Neural cell (in vitro differentiated cells): Measurements from ENCODE around the gene GMPR. TPM values are rescaled to one million over a fixed set of nuclear protein-coding genes. Genes with fewer than 3 reads are reported as not detected.

ENCODE experiments used
- H2AFZ ChIP-seq: fragments of 200-600, 300-800 bp; sonication (generic), shearing (Covaris generic); 2 replicates; pipeline ENCODE4 v1.6.0; 2014; ENCODE audit warnings: low read depth, mild to moderate bottlenecking, antibody characterized with exemption, low read length, moderate library complexity
- H3F3A ChIP-seq: fragments of 200-600 bp; shearing (Covaris generic); 2 replicates; pipeline ENCODE4 v1.6.1; 2016; ENCODE audit warnings: mild to moderate bottlenecking, moderate library complexity, mixed read lengths, antibody characterized with exemption, low read length; ENCODE audit not compliant: insufficient read depth, poor library complexity, severe bottlenecking
- H3K27ac ChIP-seq: fragments of 200-600, 300-800 bp; sonication (generic), shearing (Covaris generic); 2 replicates; pipeline ENCODE4 v1.5.1; 2014; ENCODE audit warnings: mild to moderate bottlenecking, low read length, moderate library complexity
- H3K27me3 ChIP-seq: fragments of 300-800, 200-600 bp; sonication (generic), shearing (Covaris generic); 2 replicates; pipeline ENCODE4 v1.6.0; 2014; ENCODE audit warnings: mild to moderate bottlenecking, low read depth, low read length, moderate library complexity; ENCODE audit not compliant: insufficient read depth
- H3K36me3 ChIP-seq: fragments of 300-800, 200-600 bp; sonication (generic), shearing (Covaris generic); 2 replicates; pipeline ENCODE4 v1.5.1; 2014; ENCODE audit warnings: mild to moderate bottlenecking, antibody characterized with exemption, low read length, moderate library complexity; ENCODE audit not compliant: insufficient read depth
- H3K4me2 ChIP-seq: fragments of 300-800, 200-600 bp; sonication (generic), shearing (Covaris generic); 2 replicates; pipeline ENCODE4 v1.6.0; 2014; ENCODE audit warnings: mild to moderate bottlenecking, low read length
- H3K4me3 ChIP-seq: fragments of 300-800, 200-600 bp; sonication (generic), shearing (Covaris generic); 2 replicates; pipeline ENCODE4 v1.5.1; 2014; ENCODE audit warnings: mild to moderate bottlenecking, low read length, moderate library complexity
- H3K79me2 ChIP-seq: fragments of 200-600 bp; shearing (Covaris generic); replicated peaks from 2 replicates; pipeline ENCODE4 v1.6.0; 2014; ENCODE audit warnings: mild to moderate bottlenecking, low read length, moderate library complexity; ENCODE audit not compliant: insufficient read depth
- H3K9ac ChIP-seq: fragments of 300-800, 200-600 bp; sonication (generic), shearing (Covaris generic); 2 replicates; pipeline ENCODE4 v1.6.1; 2016; ENCODE audit warnings: mild to moderate bottlenecking, low read length, mixed read lengths
- H3K9me2 ChIP-seq: fragments of 200-600 bp; shearing (Covaris generic); 2 replicates; pipeline ENCODE4 v1.6.1; 2016; ENCODE audit warnings: mild to moderate bottlenecking, low read length, mixed read lengths; ENCODE audit not compliant: insufficient read depth
- H3K9me3 ChIP-seq: fragments of 200-600, 300-800 bp; sonication (generic), shearing (Covaris generic); 2 replicates; pipeline ENCODE4 v1.6.1; 2016; ENCODE audit warnings: mild to moderate bottlenecking, mixed run types, low read length, moderate library complexity, mixed read lengths
- H4K20me1 ChIP-seq: fragments of 200-600 bp; shearing (Covaris generic); 2 replicates; pipeline ENCODE4 v1.6.1; 2016; ENCODE audit warnings: mild to moderate bottlenecking, mixed run types; ENCODE audit not compliant: insufficient read depth
- EP300 ChIP-seq: fragments of 450-650 bp; conservative IDR thresholded peaks from 2 replicates; pipeline ENCODE4 v1.6.1; 2014; ENCODE audit warnings: antibody characterized with exemption, mild to moderate bottlenecking, moderate library complexity; ENCODE audit not compliant: poor library complexity, severe bottlenecking
- EZH2 ChIP-seq: fragments of 200-600, 300-800 bp; shearing (Covaris generic), sonication (generic); IDR thresholded peaks from 2 replicates; pipeline ENCODE4 v1.6.1; 2014; ENCODE audit warnings: antibody characterized with exemption, low read length, borderline replicate concordance, mild to moderate bottlenecking; ENCODE audit not compliant: insufficient read depth, poor library complexity, severe bottlenecking
- MXI1 ChIP-seq: fragments of 450-650 bp; conservative IDR thresholded peaks from 2 replicates; pipeline ENCODE4 v1.6.1; 2014; ENCODE audit warnings: antibody characterized with exemption, mild to moderate bottlenecking; ENCODE audit not compliant: poor library complexity, severe bottlenecking
- POLR2AphosphoS5 ChIP-seq: IDR thresholded peaks from 2 replicates; pipeline ENCODE4 v1.6.1; 2012
- RAD21 ChIP-seq: fragments of 450-650 bp; conservative IDR thresholded peaks from 2 replicates; pipeline ENCODE4 v1.6.1; 2014; ENCODE audit warnings: antibody characterized with exemption, mild to moderate bottlenecking, moderate library complexity
- SMC3 ChIP-seq: fragments of 450-650 bp; conservative IDR thresholded peaks from 2 replicates; pipeline ENCODE4 v1.6.1; 2014; ENCODE audit warnings: antibody characterized with exemption, mild to moderate bottlenecking, moderate library complexity; ENCODE audit not compliant: poor library complexity
- TAF1 ChIP-seq: IDR thresholded peaks from 2 replicates; pipeline ENCODE4 v1.6.1; 2012; ENCODE audit warnings: low read depth
- polyA plus RNA-seq: library from polyadenylated mRNA; depleted of rRNA; stranded (reverse); fragments of >200 nt; gene quantifications from 2 replicates; pipeline ENCODE4 v1.2.3, GENCODE V29; 2014
- TF ChIP-seq, protein P1 (sequence below): IDR thresholded peaks from 2 replicates; pipeline ENCODE4 v1.6.1; 2012; ENCODE audit warnings: borderline replicate concordance
- TF ChIP-seq, protein P2 (sequence below): fragments of 450-650 bp; IDR thresholded peaks from 2 replicates; pipeline ENCODE4 v1.5.1; 2014; ENCODE audit warnings: antibody characterized with exemption, mild to moderate bottlenecking, moderate library complexity; ENCODE audit not compliant: poor library complexity, severe bottlenecking

Gene GMPR
- polyA plus RNA-seq, 1 donor from 2014 or later, result not detected

DNA sequence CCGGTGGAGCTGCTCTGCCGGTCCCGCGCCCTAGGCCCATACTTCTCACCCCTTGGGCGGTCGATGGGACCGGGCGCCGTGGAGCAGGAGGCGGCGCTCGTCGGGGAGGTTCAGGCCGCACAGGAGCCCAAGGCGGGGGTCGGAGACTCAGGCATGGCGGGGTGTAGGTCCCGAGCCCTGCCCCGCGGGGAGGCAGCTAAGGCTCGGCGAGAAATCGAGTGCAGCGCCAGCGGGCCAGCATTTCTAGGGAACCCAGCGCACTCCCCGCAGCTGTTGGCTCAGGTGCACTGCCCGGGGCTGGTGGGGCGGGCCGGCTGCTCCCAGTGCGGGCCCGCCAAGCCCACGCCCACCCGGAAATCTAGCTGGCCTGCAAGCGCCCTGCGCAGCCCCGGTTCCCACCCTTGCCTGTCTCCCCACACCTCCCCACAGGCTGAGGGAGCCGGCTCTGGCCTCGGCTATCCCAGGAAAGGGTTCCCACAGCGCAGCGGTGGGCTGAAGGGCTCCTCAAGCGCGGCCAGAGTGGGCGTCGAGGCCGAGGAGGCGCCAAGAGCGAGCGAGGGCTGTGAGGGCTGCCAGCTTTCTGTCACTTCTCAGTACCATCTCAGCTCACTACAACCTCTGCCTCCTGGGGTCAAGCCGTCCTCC, 40.2 kb upstream of the GMPR start:
- no peaks in the 10 kb centered on the region for H3K27me3 ChIP-seq
- H3K4me2 ChIP-seq, result no peak overlapping the region
- no peaks in the 10 kb centered on the region for H3K9me2 ChIP-seq
- H3K79me2 ChIP-seq, result no peaks in the 10 kb centered on the region
- no peak overlapping the region for H3K4me3 ChIP-seq
- no peaks in the 10 kb centered on the region for H3K9me3 ChIP-seq
- H3K9ac ChIP-seq, result no peak overlapping the region
- H4K20me1 ChIP-seq, result no peaks in the 10 kb centered on the region
- no peaks in the 10 kb centered on the region for H3K36me3 ChIP-seq
- no peaks in the 10 kb centered on the region for H3F3A ChIP-seq
- TF ChIP-seq EZH2, result no peak
- TF ChIP-seq RAD21, result no peak
- TF ChIP-seq TAF1, result no peak
- TF ChIP-seq POLR2AphosphoS5, result no peak
- no peak for TF ChIP-seq SMC3
- TF ChIP-seq MXI1, result no peak
- TF ChIP-seq, protein P1, sequence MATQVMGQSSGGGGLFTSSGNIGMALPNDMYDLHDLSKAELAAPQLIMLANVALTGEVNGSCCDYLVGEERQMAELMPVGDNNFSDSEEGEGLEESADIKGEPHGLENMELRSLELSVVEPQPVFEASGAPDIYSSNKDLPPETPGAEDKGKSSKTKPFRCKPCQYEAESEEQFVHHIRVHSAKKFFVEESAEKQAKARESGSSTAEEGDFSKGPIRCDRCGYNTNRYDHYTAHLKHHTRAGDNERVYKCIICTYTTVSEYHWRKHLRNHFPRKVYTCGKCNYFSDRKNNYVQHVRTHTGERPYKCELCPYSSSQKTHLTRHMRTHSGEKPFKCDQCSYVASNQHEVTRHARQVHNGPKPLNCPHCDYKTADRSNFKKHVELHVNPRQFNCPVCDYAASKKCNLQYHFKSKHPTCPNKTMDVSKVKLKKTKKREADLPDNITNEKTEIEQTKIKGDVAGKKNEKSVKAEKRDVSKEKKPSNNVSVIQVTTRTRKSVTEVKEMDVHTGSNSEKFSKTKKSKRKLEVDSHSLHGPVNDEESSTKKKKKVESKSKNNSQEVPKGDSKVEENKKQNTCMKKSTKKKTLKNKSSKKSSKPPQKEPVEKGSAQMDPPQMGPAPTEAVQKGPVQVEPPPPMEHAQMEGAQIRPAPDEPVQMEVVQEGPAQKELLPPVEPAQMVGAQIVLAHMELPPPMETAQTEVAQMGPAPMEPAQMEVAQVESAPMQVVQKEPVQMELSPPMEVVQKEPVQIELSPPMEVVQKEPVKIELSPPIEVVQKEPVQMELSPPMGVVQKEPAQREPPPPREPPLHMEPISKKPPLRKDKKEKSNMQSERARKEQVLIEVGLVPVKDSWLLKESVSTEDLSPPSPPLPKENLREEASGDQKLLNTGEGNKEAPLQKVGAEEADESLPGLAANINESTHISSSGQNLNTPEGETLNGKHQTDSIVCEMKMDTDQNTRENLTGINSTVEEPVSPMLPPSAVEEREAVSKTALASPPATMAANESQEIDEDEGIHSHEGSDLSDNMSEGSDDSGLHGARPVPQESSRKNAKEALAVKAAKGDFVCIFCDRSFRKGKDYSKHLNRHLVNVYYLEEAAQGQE, result no peak
- TF ChIP-seq EP300, result no peak
- TF ChIP-seq, protein P2, sequence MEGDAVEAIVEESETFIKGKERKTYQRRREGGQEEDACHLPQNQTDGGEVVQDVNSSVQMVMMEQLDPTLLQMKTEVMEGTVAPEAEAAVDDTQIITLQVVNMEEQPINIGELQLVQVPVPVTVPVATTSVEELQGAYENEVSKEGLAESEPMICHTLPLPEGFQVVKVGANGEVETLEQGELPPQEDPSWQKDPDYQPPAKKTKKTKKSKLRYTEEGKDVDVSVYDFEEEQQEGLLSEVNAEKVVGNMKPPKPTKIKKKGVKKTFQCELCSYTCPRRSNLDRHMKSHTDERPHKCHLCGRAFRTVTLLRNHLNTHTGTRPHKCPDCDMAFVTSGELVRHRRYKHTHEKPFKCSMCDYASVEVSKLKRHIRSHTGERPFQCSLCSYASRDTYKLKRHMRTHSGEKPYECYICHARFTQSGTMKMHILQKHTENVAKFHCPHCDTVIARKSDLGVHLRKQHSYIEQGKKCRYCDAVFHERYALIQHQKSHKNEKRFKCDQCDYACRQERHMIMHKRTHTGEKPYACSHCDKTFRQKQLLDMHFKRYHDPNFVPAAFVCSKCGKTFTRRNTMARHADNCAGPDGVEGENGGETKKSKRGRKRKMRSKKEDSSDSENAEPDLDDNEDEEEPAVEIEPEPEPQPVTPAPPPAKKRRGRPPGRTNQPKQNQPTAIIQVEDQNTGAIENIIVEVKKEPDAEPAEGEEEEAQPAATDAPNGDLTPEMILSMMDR, result no peak
- H3K27ac ChIP-seq, result no peak overlapping the region
- H2AFZ ChIP-seq, result no peak overlapping the region

DNA sequence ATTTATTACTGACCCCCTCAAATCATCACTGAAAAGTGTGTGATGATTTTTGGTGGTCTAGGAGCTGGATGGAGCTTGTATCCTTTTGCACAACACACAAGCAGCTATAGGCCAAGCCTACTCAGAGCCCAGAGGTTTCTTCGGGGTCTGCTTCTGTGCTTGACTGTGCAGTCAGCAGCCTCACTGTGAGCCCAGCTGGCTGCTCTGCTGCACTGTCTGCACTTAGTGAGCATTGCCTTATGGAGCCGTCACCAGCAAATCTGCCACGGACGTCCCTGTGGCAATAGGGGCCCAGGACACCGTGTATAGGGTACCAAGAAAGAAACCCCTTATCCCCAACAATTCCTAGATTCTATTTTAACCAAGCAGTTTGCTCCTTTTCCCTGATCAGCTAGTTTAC, 38.6 kb upstream of the GMPR start:
- Histone ChIP-seq H3K9me3 (no peaks in the 10 kb centered on the region), H3K4me3 (no peak overlapping the region), H2AFZ (no peak overlapping the region), H3K27ac (no peak overlapping the region), H3K9ac (no peak overlapping the region), H3K36me3 (no peaks in the 10 kb centered on the region), H3K27me3 (no peaks in the 10 kb centered on the region), H3K9me2 (no peaks in the 10 kb centered on the region), H4K20me1 (no peaks in the 10 kb centered on the region), H3K79me2 (no peaks in the 10 kb centered on the region), H3K4me2 (no peak overlapping the region), H3F3A (no peaks in the 10 kb centered on the region)
- TF ChIP-seq EP300 (no peak), MXI1 (no peak), TAF1 (no peak), EZH2 (no peak), SMC3 (no peak), RAD21 (no peak), POLR2AphosphoS5 (no peak)
- TF ChIP-seq, protein P1, result no peak
- TF ChIP-seq, protein P2, result no peak
